DMS53 treated with DMSO at 0.1 percent for 48 hours (cell line): ENCODE results near the gene RBL2.
"Not testable (repeated sequence)": the region's sequence is repeated elsewhere in the genome, so short reads cannot be mapped to it uniquely, and the experiment has no call there.

Experiments used
- DNase-seq: peaks from one replicate; lab custom pipeline; 2025; ENCODE audit not compliant: unreplicated experiment; lab: John Stamatoyannopoulos, UW

Gene RBL2

DNA sequence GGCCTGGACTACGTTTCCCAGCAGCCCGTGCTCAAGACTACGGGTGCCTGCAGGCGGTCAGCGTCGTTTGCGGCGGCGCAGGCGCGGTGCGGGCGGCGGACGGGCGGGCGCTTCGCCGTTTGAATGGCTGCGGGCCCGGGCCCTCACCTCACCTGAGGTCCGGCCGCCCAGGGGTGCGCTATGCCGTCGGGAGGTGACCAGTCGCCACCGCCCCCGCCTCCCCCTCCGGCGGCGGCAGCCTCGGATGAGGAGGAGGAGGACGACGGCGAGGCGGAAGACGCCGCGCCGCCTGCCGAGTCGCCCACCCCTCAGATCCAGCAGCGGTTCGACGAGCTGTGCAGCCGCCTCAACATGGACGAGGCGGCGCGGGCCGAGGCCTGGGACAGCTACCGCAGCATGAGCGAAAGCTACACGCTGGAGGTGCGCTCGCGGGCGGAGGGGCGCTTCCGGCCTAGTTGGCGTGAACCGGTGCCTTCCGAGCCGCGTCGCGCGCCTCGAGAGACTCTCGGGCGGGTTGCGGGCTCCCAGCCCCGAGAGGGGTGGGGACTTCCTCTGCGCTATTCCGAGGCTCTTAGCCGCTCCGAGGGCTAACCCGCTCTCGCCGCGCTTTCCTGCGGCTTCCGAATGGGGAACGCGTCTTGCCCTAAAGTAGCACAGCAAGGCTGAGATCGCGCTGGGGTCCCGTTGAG is at the start of gene RBL2:
Gene RBL2, plus strand, starts transcription at position 95 of the 689 bp plus-strand sequence. Its CDS starts 86 bp downstream, at position 181.
- peak; percentile 77 for DNase-seq

GRCh38 chr16:53384610-53385009 is 49.7 kb upstream of the RBL2 start:
- not testable (repeated sequence) for DNase-seq

GRCh38 chr16:53404959-53405358 is 29.3 kb upstream of the RBL2 start:
- DNase-seq, result no peak

DNA sequence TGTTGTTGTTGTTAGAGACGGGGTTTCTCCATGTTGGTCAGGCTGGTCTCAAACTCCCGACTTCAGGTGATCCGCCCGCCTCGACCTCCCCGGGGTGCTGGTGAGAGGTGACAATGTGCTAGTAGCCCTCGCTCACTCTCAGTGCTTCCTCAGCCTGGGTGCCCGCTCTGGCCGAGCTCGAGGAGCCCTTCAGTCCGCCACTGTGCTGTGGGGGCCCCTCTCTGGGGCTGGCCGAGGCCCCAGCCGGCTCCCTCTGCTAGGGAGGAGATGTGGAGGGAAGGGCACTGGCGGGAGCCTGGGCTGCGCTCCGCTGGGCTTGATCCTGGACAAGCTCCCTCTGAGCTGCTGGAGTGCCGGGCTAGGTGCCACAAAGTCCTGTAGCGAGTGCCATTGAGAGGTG is 21.7 kb upstream of the RBL2 start:
- DNase-seq, result no peak

GRCh38 chr16:53413864-53414263 is 20.4 kb upstream of the RBL2 start:
- DNase-seq, result no peak

DNA sequence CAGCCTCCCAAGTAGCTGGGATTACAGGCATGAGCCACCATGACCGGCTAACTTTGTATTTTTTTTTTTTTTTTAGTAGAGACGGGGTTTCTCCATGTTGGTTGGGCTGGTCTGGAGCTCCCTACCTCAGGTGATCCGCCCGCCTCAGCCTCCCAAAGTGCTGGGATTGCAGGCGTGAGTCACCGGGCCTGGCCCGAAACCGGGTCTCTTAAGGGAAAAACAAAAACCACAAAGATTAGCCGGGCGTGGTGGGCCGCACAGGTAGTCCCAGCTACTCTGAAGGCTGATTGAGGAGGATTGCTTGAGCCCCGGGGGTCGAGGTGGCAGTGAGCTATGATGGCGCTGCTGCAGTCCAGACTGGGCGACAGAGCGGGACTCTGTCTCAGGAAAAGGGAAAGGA is 19.9 kb upstream of the RBL2 start:
- no peak for DNase-seq

DNA sequence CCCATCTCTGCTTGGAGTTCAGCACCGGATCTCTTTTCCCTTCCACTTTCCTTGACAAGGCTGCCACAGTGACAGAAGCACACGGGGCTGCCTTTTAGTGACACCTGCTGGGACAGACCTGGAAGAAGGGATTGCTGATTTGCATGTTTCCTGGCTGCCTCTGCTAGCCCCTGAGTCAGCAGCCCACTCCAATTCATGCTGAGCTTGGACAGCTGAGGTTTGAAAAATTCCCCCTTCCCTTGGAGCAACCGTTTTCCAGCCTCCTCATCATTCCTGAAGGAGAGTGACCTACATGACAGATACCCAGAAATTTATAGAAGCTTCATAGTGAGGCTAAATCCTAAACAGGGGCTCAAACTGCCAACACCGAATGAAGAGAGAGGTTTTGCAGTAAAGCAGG is 18.8 kb upstream of the RBL2 start:
- DNase-seq, result peak; percentile 65

DNA sequence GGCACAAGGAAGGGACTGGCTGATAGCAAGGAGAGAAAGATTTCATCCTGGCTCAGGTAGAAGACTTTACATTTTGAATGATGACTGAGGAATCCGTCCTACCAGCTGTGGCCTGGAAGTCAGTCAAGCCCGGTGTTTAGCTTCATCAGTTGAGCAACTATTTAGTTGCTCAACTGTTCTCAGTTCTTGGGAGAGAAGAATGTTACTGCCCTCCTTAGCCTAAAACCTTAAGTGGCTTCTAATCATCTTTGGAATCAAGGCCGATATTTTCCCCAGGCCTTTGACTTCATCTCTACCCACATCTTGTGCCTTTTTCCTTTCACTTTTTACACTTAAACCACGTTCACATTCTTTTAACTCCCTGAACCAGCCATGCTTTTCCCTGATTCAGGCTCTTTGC is 17.3 kb upstream of the RBL2 start:
- no peak for DNase-seq

GRCh38 chr16:53417976-53418375 is 16.3 kb upstream of the RBL2 start:
- no peak for DNase-seq

- not testable (repeated sequence) for DNase-seq
Observed at GRCh38 chr16:53419383-53419709, 14.9 kb upstream of the RBL2 start.

- no peak for DNase-seq
Observed at GRCh38 chr16:53421248-53421647, 13.0 kb upstream of the RBL2 start.

GRCh38 chr16:53423968-53424367 is 10.3 kb upstream of the RBL2 start:
- not testable (repeated sequence) for DNase-seq

DNA sequence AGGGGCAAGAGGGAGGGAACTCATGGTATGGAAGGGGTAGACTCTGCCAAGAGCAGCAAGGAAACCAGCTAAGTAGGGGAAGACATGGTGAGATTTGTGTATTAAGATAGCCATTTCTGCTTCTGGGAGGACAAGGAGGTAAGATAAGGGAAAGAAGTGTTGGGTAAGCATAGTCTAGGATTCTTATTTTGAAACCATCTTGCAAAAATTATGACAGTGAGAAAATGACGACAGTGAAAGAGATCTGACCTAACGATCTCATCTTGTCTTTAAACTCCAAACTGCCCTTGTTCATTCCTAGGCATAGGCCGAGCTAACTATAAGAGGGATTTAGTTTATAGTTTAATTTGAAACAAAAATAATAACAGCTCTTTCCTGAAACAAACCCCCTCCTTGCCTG is 5.6 kb upstream of the RBL2 start:
- DNase-seq, result no peak

GRCh38 chr16:53429221-53429943 is 4.9 kb upstream of the RBL2 start:
- peak; percentile 35 for DNase-seq

DNA sequence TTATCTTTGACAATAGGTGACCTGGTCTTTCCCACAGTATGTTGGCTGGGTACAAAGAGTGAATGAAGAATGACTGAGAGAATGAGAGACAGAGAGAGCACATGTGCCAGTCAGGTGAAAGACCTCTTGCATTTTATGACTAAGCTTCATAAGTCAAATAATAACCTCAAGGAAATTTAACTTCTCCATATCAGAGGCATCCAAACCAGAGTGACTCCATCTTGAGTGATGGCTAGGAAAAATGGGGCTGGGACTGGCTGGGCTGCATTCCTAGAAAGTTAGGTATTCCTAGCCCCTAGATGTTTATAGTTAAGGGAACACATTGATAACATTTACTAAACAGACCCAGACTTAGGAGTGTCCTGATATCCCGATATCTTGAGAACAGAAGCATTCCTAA is 3.9 kb upstream of the RBL2 start:
- no peak for DNase-seq

DNA sequence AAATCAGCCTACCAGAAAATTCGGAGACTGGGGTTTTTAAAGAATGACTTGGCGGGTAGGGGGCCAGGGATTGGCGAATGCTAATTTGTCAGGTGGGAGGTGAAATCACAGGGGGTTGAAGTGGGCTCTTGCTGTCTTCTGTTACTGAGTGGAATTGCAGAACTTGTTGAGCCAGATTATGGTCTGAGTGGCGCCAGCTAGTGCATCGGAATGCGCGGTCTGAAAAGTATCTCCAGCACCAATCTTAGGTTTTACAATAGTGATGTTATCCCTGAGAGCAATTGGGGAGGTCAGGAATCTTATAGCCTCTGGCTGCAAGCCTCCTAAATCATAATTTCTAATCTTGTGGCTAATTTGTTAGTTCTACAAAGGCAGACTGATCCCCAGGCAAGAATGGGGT is 762 bp upstream of the RBL2 start:
- peak; percentile 36 for DNase-seq

DNA sequence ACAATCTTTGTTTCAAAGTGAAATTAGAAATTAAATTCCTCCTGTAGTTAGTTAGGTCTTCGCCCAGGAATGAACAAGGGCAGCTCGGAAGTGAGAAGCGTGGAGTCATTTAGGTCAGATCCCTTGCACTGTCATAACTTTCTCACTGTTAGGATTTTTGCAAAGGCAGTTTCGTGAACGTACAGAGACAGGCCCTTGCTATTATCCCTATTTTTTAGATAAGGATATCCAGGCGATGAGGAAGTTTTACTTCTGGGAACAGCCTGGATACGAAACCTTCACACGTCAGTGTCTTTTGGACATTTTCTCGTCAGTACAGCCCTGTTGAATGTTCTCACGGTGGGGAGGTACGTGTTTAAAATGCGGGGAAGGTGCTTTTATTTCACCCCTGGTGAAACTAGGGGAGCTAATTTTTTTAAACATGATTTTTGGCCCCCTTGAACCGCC is 318 bp upstream of the RBL2 start:
- peak; percentile 38 for DNase-seq

DNA sequence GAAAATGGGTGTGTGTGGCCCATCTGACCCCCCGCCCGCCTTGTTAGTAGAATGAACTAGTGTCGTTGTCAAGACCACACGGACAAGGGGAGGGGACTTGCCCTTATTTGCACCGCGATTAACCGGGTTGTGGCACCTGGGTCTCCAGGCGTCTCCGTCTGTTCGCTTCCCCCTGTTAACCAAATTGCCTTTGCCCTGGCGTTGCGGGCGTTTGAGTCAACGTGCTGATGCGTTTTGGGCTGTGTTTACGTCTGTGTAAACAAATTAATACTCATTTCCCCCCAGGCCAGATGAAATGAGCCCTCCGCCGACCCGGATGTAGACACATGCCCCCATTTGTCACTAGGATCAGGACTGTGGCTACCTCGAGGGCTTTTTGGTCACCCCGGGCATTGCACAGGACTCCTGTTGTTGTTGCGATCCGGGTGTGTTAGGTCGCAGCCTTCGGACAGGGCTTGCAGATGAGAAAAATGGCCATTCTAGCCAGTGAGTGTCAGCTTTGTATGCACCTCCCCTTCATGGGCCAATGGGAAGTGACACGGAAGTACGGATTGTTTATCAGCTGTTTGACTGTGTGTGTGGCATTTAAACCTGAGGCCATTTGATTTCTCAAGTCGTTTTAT is 906 bp downstream of the RBL2 start:
- DNase-seq, result peak; percentile 74

GRCh38 chr16:53440125-53440524 is 5.9 kb downstream of the RBL2 start:
- DNase-seq, result no peak

- peak; percentile 78 for DNase-seq
Observed at GRCh38 chr16:53445534-53445933, 11.3 kb downstream of the RBL2 start.

- no peak for DNase-seq
Observed at GRCh38 chr16:53446090-53446489, 11.8 kb downstream of the RBL2 start.

DNA sequence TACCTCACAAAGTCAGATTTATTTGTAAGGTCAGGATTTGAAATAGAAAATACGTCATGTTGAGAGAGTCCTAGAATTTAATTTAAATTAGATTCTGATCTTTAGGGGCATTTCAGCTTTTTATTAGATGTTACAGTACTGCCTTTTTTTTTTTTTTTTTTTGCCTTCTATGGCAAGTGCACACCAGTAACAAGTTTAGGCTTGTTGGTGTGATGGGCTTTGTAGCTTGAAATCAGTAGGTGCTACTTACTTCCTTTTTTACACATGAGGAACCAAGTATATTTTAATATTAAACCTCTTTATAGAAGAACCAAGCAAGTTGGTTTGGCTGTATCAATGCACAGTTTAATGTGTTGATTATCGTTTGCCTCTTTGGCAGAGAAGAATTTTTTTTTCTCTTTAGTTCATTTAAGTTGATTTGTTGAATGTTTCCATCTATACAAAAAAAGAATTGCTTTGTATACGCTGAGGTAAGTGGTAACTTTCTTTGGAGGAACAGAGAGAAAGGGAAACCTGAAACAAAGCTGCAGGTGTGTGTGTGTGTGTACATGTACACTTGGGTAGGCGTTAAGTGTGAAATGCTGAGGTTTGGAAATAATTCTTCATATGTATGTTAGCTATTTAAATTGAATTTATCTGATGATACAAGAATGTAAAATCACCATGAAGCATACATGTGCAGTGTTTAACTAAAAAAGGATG is 15.7 kb downstream of the RBL2 start:
- DNase-seq, result no peak
